ENCODE measurements around the gene KMO. TPM values are rescaled to one million over a fixed set of nuclear protein-coding genes. Genes with fewer than 3 reads are reported as not detected.

The KMO gene
- total RNA-seq, 1 donor from 2014 or later: not detected

GRCh38 chr1:241627453-241628259 is 95.5 kb downstream of the KMO start:
- H3K4me3 Mint-ChIP-seq: no peak overlapping the region
- peaks cover 12% of the 10 kb centered on the region for H3K36me3 Mint-ChIP-seq (ENCODE audit: low read depth)
- no peaks in the 10 kb centered on the region for H3K27me3 Mint-ChIP-seq (ENCODE audit: low read depth)
- no peak for DNase-seq (ENCODE audit: low read depth, low spot score)
- H3K9me3 Mint-ChIP-seq: no peaks in the 10 kb centered on the region
- H3K27ac Mint-ChIP-seq (ENCODE audit: unreplicated experiment): no peak overlapping the region
- peak; percentile 72 for TF ChIP-seq CTCF (conservative IDR thresholded peaks at IDR 0.05)
- H3K4me1 Mint-ChIP-seq: no peaks in the 10 kb centered on the region

GRCh38 chr1:241630005-241630404 is 97.8 kb downstream of the KMO start:
- Mint-ChIP-seq H3K4me1 (no peaks in the 10 kb centered on the region), H3K27me3 (ENCODE audit: low read depth) (no peaks in the 10 kb centered on the region), H3K9me3 (peaks cover 2% of the 10 kb centered on the region), H3K36me3 (ENCODE audit: low read depth) (peaks cover 16% of the 10 kb centered on the region), H3K4me3 (no peak overlapping the region), H3K27ac (ENCODE audit: unreplicated experiment) (no peak overlapping the region)
- no peak for DNase-seq (ENCODE audit: low read depth, low spot score)
- TF ChIP-seq CTCF (conservative IDR thresholded peaks at IDR 0.05): no peak

- TF ChIP-seq CTCF (conservative IDR thresholded peaks at IDR 0.05): no peak
- Mint-ChIP-seq H3K27me3 (ENCODE audit: low read depth) (no peaks in the 10 kb centered on the region), H3K4me1 (no peaks in the 10 kb centered on the region), H3K36me3 (ENCODE audit: low read depth) (peaks cover 21% of the 10 kb centered on the region), H3K4me3 (no peak overlapping the region), H3K27ac (ENCODE audit: unreplicated experiment) (no peak overlapping the region), H3K9me3 (peaks cover 6% of the 10 kb centered on the region)
- no peak for DNase-seq (ENCODE audit: low read depth, low spot score)
Observed at GRCh38 chr1:241630476-241630875, 98.3 kb downstream of the KMO start.

- Mint-ChIP-seq H3K36me3 (ENCODE audit: low read depth) (peaks cover 23% of the 10 kb centered on the region), H3K9me3 (peaks cover 6% of the 10 kb centered on the region), H3K4me3 (no peak overlapping the region), H3K4me1 (no peaks in the 10 kb centered on the region), H3K27ac (ENCODE audit: unreplicated experiment) (no peak overlapping the region), H3K27me3 (ENCODE audit: low read depth) (no peaks in the 10 kb centered on the region)
- DNase-seq (ENCODE audit: low read depth, low spot score): no peak
- no peak for TF ChIP-seq CTCF (conservative IDR thresholded peaks at IDR 0.05)
Observed at GRCh38 chr1:241630899-241631298, 98.7 kb downstream of the KMO start.

- Mint-ChIP-seq H3K27ac (ENCODE audit: unreplicated experiment) (no peak overlapping the region), H3K4me1 (peaks cover 5% of the 10 kb centered on the region), H3K27me3 (ENCODE audit: low read depth) (no peaks in the 10 kb centered on the region), H3K4me3 (no peak overlapping the region), H3K36me3 (ENCODE audit: low read depth) (peaks cover 26% of the 10 kb centered on the region), H3K9me3 (peaks cover 6% of the 10 kb centered on the region)
- TF ChIP-seq CTCF (conservative IDR thresholded peaks at IDR 0.05): no peak
- no peak for DNase-seq (ENCODE audit: low read depth, low spot score)
Observed at GRCh38 chr1:241631674-241632073, 99.5 kb downstream of the KMO start.

All from neural crest cell (in vitro differentiated cells).